22Rv1 (cell line): ENCODE results near the gene NOS1AP.

ENCODE experiments used
- H3K27ac ChIP-seq: fragments of 450-650 bp; 2 replicates; pipeline ENCODE4 v1.5.1; 2017
- ZFX ChIP-seq: fragments of 450-650 bp; IDR thresholded peaks from 2 replicates; pipeline ENCODE4 v1.6.1; 2017; ENCODE audit warnings: antibody characterized with exemption, borderline replicate concordance
- TF ChIP-seq, protein P1 (sequence below): fragments of 450-650 bp; IDR thresholded peaks from 2 replicates; pipeline ENCODE4 v1.5.1; 2017; ENCODE audit warnings: mild to moderate bottlenecking

The NOS1AP gene

DNA sequence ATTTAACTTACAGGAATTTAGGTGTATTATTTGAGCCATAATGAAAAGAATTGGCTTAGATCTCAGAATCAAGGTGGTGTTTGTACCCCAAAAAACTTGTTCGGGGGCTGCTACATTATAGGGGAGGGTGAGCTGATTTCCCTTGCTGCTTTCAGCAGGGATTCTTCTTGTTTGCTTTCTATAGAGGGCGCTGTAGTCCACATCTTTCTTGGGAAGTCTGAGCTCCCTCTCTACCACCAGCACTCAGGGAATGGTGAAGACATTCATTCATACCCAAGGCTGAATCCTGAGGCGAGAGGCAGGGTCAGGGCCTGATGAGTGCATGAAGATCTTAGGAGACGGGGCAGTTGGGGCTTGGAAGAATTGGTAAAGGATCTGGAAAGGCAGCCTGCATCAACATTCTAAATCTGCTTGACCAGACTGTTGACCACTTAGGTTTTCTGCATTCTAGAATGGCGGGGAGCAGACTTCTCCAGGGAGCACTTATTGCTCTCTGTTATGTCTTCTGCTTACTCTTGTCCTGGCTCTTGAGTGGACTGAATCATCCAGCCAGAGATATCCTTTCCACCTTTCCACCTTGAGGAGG lies 288.3 kb downstream of the NOS1AP start:
- no peak overlapping the region for H3K27ac ChIP-seq
- TF ChIP-seq, protein P1, sequence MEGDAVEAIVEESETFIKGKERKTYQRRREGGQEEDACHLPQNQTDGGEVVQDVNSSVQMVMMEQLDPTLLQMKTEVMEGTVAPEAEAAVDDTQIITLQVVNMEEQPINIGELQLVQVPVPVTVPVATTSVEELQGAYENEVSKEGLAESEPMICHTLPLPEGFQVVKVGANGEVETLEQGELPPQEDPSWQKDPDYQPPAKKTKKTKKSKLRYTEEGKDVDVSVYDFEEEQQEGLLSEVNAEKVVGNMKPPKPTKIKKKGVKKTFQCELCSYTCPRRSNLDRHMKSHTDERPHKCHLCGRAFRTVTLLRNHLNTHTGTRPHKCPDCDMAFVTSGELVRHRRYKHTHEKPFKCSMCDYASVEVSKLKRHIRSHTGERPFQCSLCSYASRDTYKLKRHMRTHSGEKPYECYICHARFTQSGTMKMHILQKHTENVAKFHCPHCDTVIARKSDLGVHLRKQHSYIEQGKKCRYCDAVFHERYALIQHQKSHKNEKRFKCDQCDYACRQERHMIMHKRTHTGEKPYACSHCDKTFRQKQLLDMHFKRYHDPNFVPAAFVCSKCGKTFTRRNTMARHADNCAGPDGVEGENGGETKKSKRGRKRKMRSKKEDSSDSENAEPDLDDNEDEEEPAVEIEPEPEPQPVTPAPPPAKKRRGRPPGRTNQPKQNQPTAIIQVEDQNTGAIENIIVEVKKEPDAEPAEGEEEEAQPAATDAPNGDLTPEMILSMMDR: peak; percentile 89
- TF ChIP-seq ZFX: no peak

DNA sequence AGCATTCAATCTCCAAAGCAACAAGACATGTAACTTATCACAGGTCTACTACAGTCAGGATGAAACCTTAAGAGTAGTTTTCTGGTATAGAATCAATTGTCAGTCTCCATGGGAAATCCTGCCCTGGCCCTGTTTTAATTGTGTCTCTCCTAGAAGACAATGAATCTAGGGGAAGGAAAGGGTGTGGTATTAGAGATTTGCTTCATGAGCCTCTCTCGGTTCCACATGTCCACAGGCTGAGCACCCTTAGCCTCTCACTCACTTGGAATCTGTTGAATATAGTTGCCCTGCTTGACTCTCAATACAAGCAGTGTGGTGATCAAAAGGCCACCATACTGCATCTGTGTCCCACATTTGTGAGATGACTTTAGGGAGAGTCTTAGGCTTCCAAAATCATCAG lies 289.4 kb downstream of the NOS1AP start:
- no peak for TF ChIP-seq ZFX
- TF ChIP-seq, protein P1: no peak
- H3K27ac ChIP-seq: no peak overlapping the region

DNA sequence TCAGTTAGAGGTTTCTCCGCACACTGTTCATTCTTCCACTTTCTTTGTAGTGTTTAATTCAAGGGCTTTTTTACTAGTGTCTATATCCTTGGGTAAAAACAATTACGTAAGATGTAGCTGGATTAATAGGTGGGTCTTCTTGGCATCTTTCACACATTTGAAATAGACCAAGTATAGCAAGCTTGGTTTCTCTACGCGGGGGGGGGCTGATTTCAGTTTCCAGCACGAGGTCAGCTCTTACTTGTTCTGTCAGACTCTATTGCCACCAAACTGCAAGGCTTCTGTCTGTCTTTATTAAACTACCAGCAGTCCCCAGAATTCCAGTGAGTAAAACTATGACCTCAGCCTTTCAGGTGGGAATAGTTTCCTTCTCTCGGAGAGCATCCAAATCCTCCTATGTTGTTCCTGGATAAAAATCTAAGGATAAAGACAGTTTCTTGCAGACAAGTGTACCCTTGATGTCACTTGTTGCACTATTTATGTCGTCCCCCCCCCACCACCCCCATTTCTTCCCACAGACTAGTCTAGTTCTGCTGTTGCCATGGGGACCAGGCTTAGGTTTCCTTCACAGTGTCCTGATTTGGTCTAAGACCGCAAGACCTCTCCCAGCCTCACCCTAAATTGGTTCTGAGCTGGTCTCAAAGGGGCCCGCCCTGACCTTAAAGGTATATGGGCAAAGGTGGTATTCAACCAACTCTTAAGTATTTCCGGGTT lies 290.2 kb downstream of the NOS1AP start:
- no peak overlapping the region for H3K27ac ChIP-seq
- TF ChIP-seq ZFX: no peak
- TF ChIP-seq, protein P1: no peak

DNA sequence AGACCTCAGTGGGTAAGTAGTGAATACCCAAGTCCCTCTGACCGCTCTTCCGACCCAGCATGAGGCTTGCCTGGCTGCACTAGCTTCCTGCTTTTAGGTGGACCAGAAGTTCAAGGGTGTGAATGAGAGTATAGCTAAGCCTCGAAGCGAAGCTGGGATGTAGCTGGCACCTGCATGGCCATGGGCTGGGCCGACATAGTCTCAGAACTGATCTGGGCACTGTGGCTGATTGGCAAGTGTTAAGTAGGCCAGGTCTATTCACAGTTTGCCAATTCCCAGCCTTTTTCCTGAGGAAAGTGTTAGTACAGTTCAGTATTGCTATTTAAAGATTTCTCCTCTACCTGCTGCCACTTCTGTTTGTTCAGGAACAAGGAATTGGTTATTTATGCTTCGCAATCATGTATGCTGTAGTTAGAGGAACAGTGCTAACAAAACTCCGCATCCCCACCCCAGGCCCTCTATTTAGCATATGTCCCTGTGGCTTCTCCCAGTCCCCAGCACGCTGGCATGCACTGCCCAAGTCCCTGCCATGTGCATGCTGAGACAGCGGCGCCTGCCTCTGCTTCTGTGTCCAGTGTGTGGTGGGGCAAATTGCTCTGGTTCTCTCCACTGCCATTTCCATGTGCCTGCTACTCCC lies 290.9 kb downstream of the NOS1AP start:
- H3K27ac ChIP-seq: no peak overlapping the region
- TF ChIP-seq ZFX: no peak
- TF ChIP-seq, protein P1: no peak

DNA sequence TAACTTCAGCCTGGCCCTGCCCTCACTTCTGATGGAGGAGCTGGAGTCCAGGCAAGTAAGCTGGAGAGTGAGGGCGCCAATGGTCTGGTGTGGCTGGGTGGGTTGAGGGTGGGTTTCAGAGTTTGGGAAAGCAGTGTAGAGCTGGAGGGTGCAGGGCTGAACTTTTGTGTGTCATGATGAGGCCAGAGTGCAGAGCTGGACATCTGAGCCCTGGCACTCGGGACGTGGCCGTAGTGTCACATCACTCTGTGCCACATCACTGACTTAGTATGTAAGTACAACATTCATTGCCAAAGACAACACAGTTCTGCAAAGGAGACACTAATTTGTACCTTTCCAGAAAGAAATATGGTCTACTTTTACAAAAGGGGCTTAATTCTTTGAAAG lies 291.4 kb downstream of the NOS1AP start:
- no peak overlapping the region for H3K27ac ChIP-seq
- no peak for TF ChIP-seq ZFX
- TF ChIP-seq, protein P1: no peak

DNA sequence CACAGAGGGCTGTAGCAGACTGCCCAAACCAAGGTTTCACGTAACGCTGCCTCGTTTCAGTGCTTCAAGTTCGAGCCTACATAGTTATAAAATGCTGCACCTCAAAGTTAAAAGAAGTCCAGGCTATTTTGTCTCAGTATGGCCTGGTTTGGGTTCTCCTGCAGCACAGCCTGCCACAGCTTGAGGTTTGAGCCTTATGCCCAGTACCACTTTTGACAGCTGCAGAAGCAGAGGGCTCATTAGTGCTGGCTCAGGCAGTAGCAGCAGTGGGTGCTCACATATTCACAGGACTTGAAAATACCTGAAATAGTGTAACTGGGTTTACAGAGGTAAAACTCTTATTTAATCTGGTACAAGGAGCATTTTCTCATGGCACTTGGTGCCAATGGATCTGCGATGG lies 291.9 kb downstream of the NOS1AP start:
- no peak overlapping the region for H3K27ac ChIP-seq
- no peak for TF ChIP-seq ZFX
- TF ChIP-seq, protein P1: no peak

DNA sequence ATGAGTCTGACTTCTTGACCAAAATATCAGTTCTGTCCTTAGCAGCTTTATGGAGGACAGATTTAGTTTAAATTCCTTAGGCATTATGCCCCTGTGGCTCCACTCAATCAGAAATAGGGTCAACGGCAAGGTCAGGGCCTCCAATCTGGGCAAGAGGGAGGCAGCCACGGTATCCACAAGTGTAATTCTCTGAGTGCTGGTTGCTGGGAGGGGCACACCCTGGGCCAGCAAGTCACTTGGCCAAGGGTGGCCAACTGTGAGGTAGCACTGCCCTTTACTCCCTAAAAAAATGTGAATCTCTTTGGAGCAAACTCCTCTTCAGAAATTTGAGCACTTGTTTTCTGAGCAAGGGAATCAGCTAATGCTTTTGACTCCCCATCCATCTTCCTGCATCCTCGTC lies 294.3 kb downstream of the NOS1AP start:
- TF ChIP-seq, protein P1: no peak
- no peak for TF ChIP-seq ZFX
- no peak overlapping the region for H3K27ac ChIP-seq
